Lung (tissue), 12 donors: Measurements from ENCODE around the gene IFNLR1. TPM values are rescaled to one million over a fixed set of nuclear protein-coding genes. Genes with fewer than 3 reads are reported as not detected.

Experiments used
- ATAC-seq: fragments of 200-7000 bp; cut with Tn5 transposase; one replicate; pipeline ENCODE4 v1.9.1; 2020; ENCODE audit warnings: moderate number of reproducible peaks; ENCODE audit not compliant: insufficient read depth, low FRiP score
- DNase-seq, 3 donors: peaks; one replicate each; pipeline ENCODE4 v3.0.0-alpha.2; 2013 to 2017
- H3K27ac ChIP-seq, 2 donors: one replicate each; pipeline ENCODE4 v1.5.1; 2013; ENCODE audit warnings: mild to moderate bottlenecking in 2 of 2, moderate library complexity in 2 of 2, control low read depth in 1 of 2, inconsistent platforms in 1 of 2, low read depth in 1 of 2, low read length in 1 of 2
- H3K27me3 ChIP-seq, 3 donors: one replicate each; pipeline ENCODE4 v1.5.1; 2013; ENCODE audit warnings: low read length in 2 of 3; ENCODE audit not compliant: control insufficient read depth in 3 of 3, insufficient read depth in 3 of 3
- H3K36me3 ChIP-seq, 4 donors: one replicate each; pipeline ENCODE4 v1.5.1; 2013; ENCODE audit warnings: low read length in 4 of 4, mild to moderate bottlenecking in 1 of 4, moderate library complexity in 1 of 4; ENCODE audit not compliant: control insufficient read depth in 4 of 4, insufficient read depth in 4 of 4
- H3K4me1 ChIP-seq, 5 donors: one replicate each; pipeline ENCODE4 v1.5.1; 2013; ENCODE audit warnings: low read length in 5 of 5, mild to moderate bottlenecking in 2 of 5, moderate library complexity in 1 of 5; ENCODE audit not compliant: control insufficient read depth in 5 of 5, insufficient read depth in 5 of 5
- H3K4me3 ChIP-seq: one replicate; pipeline ENCODE4 v1.5.1; 2013; ENCODE audit warnings: mild to moderate bottlenecking, control low read depth, moderate library complexity
- H3K9ac ChIP-seq, 2 donors: one replicate each; pipeline ENCODE4 v1.5.1; 2013; ENCODE audit warnings: low read length in 2 of 2, control low read depth in 1 of 2; ENCODE audit not compliant: insufficient read depth in 1 of 2
- H3K9me3 ChIP-seq, 4 donors: one replicate each; pipeline ENCODE4 v1.5.1; 2013; ENCODE audit warnings: low read length in 3 of 4, mild to moderate bottlenecking in 1 of 4, moderate library complexity in 1 of 4; ENCODE audit not compliant: control insufficient read depth in 4 of 4, insufficient read depth in 3 of 4
- CTCF ChIP-seq: IDR thresholded peaks from 2 replicates; pipeline ENCODE4 v1.5.1; 2012; ENCODE audit warnings: mild to moderate bottlenecking; ENCODE audit errors: control extremely low read depth, extremely low read depth
- WGBS, 2 donors: extraction: QIAGEN DNeasy Blood & Tissue Kit; methylation state at CpG; one replicate each; pipeline ENCODE4 v1.1.7; 2013; 5-methylcytosine and 5-hydroxymethylcytosine counted together
- polyA plus RNA-seq, 2 donors: library from polyadenylated mRNA; stranded (reverse); fragments of 200-250 nt; gene quantifications; one replicate each; pipeline ENCODE4 v1.2.1, GENCODE V29; 2013
- total RNA-seq, 2 donors: library from RNA; depleted of rRNA in 1 of 2; stranded (reverse); fragments of >200 nt in 1 of 2; gene quantifications; one replicate each; pipeline ENCODE4 v1.2.1, GENCODE V29; 2014 to 2021
- donor health status: control.
- donor health status: control.
- donor health status: Bipolar disorder and iron deficiency.
- donor health status: healthy.
- donor health status: DM: yes; HTN: yes; CAD: no.

IFNLR1 gene
- total and polyA plus RNA-seq, 4 donors: 1.2 to 9.0 (median 2.7) TPM

GRCh38 chr1:24186031-24186710, 918 bp downstream of the IFNLR1 start:
- no peak for ATAC-seq
- DNase-seq: no peak
- Histone ChIP-seq H3K36me3 (no peaks in the 10 kb centered on the region), H3K9me3 (peaks cover 0 to 2% (median 0%) of the 10 kb centered on the region in 4 donors), H3K9ac (peak overlapping the region in 1 of 2 donors; percentile 47), H3K4me1 (peaks cover 0 to 5% (median 3%) of the 10 kb centered on the region in 5 donors), H3K27me3 (peaks cover 0 to 28% (median 27%) of the 10 kb centered on the region in 3 donors), H3K4me3 (no peak overlapping the region), H3K27ac (peak overlapping the region in 1 of 2 donors; percentile 82)
- no peak for TF ChIP-seq CTCF
- 79 to 80% methylated on average over 13 of the region's 13 CpGs for WGBS, 2 donors

- DNase-seq (no peak), ATAC-seq (no peak)
- WGBS, 2 donors: 71 to 73% methylated on average over 4 of the region's 4 CpGs
- Histone ChIP-seq H3K36me3 (no peaks in the 10 kb centered on the region), H3K27ac (no peak overlapping the region), H3K4me3 (no peak overlapping the region), H3K4me1 (peaks cover 0 to 4% (median 3%) of the 10 kb centered on the region in 5 donors), H3K27me3 (peaks cover 0 to 27% (median 25%) of the 10 kb centered on the region in 3 donors), H3K9me3 (peaks cover 0 to 2% (median 0%) of the 10 kb centered on the region in 4 donors), H3K9ac (no peak overlapping the region)
- no peak for TF ChIP-seq CTCF
Observed at GRCh38 chr1:24185076-24185475, 2.0 kb downstream of the IFNLR1 start.

GRCh38 chr1:24182061-24182460, 5.0 kb downstream of the IFNLR1 start:
- no peak overlapping the region for H3K27ac ChIP-seq
- peaks cover 0 to 2% (median 0%) of the 10 kb centered on the region in 4 donors for H3K9me3 ChIP-seq
- ATAC-seq (no peak), DNase-seq (no peak)
- H3K9ac ChIP-seq: no peak overlapping the region
- TF ChIP-seq CTCF: no peak
- peaks cover 0 to 4% (median 0%) of the 10 kb centered on the region in 5 donors for H3K4me1 ChIP-seq
- H3K4me3 ChIP-seq: no peak overlapping the region
- peaks cover 0 to 13% (median 7%) of the 10 kb centered on the region in 3 donors for H3K27me3 ChIP-seq
- WGBS, 2 donors: 62 to 65% methylated on average over 6 of the region's 6 CpGs
- H3K36me3 ChIP-seq: peaks cover 0 to 5% (median 0%) of the 10 kb centered on the region in 4 donors
